Tongue (tissue), 1 donor: ENCODE measurements around the gene CIROP. TPM values are rescaled to one million over a fixed set of nuclear protein-coding genes. Genes with fewer than 3 reads are reported as not detected.

Experiments used
- total RNA-seq: library from RNA; depleted of rRNA; stranded (reverse); fragments of >200 nt; gene quantifications from one replicate; pipeline ENCODE4 v1.2.3, GENCODE V29; 2014

Gene CIROP
- total RNA-seq, 1 donor from 2014 or later: not detected

Other genes with a start within 250 kb of the CIROP start
- gene LRP10, start 233.2 kb downstream of the CIROP start, total RNA-seq: 30.5 TPM
- 0.72 TPM for gene REM2, start 221.8 kb downstream of the CIROP start, total RNA-seq
- gene RBM23, start 185.8 kb downstream of the CIROP start, total RNA-seq: 162 TPM
- gene PRMT5, start 175.6 kb downstream of the CIROP start, total RNA-seq: 64.8 TPM
- gene HAUS4, start 147.9 kb downstream of the CIROP start, total RNA-seq: 60.3 TPM
- gene AJUBA, start 122.4 kb downstream of the CIROP start, total RNA-seq: 47.2 TPM
- 13.5 TPM for gene C14orf93, start 94.8 kb downstream of the CIROP start, total RNA-seq
- gene PSMB5, start 70.1 kb downstream of the CIROP start, total RNA-seq: 190 TPM
- gene PSMB11, start 62.8 kb downstream of the CIROP start, total RNA-seq: not detected
- gene CDH24, start 47.5 kb downstream of the CIROP start, total RNA-seq: 4.5 TPM
- 103 TPM for gene ACIN1, start 9.9 kb downstream of the CIROP start, total RNA-seq
- 25.5 TPM for gene C14orf119, start 9.5 kb downstream of the CIROP start, total RNA-seq
- gene CEBPE, start 14.3 kb upstream of the CIROP start, total RNA-seq: not detected
- 5.6 TPM for gene SLC7A8, start 78.7 kb upstream of the CIROP start, total RNA-seq
- not detected for gene RNF212B, start 132.9 kb upstream of the CIROP start, total RNA-seq
- 6.7 TPM for gene HOMEZ, start 181.1 kb upstream of the CIROP start, total RNA-seq
- gene PPP1R3E, start 197.9 kb upstream of the CIROP start, total RNA-seq: 12.4 TPM
- 24.1 TPM for gene BCL2L2, start 201.8 kb upstream of the CIROP start, total RNA-seq
- gene PABPN1, start 216.5 kb upstream of the CIROP start, total RNA-seq: 55.6 TPM
- gene SLC22A17, start 247.9 kb upstream of the CIROP start, total RNA-seq: 30.5 TPM